ENCODE results near the gene LANCL2.

The LANCL2 gene, protein sequence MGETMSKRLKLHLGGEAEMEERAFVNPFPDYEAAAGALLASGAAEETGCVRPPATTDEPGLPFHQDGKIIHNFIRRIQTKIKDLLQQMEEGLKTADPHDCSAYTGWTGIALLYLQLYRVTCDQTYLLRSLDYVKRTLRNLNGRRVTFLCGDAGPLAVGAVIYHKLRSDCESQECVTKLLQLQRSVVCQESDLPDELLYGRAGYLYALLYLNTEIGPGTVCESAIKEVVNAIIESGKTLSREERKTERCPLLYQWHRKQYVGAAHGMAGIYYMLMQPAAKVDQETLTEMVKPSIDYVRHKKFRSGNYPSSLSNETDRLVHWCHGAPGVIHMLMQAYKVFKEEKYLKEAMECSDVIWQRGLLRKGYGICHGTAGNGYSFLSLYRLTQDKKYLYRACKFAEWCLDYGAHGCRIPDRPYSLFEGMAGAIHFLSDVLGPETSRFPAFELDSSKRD

DNA sequence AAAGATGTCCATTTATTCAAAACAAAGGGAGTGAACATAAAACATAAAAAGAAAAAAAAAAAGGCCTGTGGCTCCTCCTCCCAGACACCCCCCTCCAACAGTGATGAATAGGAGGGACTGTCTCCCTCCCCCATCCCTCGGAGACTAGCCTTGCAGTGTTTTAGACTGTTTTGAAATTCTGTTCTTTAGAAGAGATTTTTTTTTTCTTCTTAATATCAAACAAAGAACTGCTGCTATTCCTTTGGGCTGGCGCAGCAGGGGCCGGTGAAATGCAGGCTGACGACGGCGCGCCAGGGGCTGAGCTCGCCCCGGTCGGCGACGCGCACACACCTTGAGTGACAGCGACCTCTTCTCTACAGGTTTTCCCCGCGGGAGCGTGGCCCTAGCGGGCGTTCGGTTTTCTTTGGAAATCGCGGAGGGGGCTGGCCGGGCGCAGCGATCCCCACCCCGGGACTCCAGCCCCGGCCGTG is at the start of gene LANCL2:
TSS of gene LANCL2 (plus strand) at position 133 of the 470 bp plus-strand sequence. CDS start 689 bp downstream, outside the sequence.
- no peaks in the 10 kb centered on the region for H3K27me3 ChIP-seq (ENCODE audit: control insufficient read depth, insufficient read depth, low read length)
- no peaks in the 10 kb centered on the region for H3K36me3 ChIP-seq (ENCODE audit: control insufficient read depth, insufficient read depth, low read length)
- no peaks in the 10 kb centered on the region for H3K9me3 ChIP-seq (ENCODE audit: control insufficient read depth, insufficient read depth, low read length)
- peak within 1 kb of the TSS; percentile 99 for H3K9ac ChIP-seq (ENCODE audit: low read depth, low read length)
- peak within 1 kb of the TSS; percentile 99 for H3K4me3 ChIP-seq (ENCODE audit: low read depth, low read length)
- H3K4me1 ChIP-seq (ENCODE audit: control insufficient read depth, insufficient read depth, low read length): peaks cover 2% of the 10 kb centered on the region

DNA sequence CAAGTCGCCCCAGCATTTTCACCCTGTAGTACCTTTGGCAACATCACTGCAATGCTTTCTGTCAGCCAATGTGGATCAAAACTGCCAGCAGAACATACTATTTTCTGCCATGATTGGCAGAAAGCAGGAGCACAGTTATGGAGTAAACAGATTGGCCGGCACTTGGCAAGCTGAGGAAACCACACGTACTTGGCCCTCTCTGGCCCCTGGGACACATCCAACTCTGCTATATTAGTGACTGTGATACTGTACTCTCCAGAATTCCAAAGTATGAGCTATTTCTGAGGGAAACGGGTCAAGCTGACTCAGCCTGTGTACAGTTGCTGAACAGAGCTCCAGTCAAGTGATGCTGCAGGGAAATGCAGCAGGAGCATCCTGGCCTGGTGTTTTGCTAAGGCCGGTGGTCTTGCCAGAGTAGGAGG is 39.8 kb upstream of the LANCL2 start:
- Histone ChIP-seq H3K9me3 (ENCODE audit: control insufficient read depth, insufficient read depth, low read length) (no peaks in the 10 kb centered on the region), H3K4me3 (ENCODE audit: low read depth, low read length) (no peak overlapping the region), H3K9ac (ENCODE audit: low read depth, low read length) (no peak overlapping the region), H3K4me1 (ENCODE audit: control insufficient read depth, insufficient read depth, low read length) (no peaks in the 10 kb centered on the region), H3K36me3 (ENCODE audit: control insufficient read depth, insufficient read depth, low read length) (no peaks in the 10 kb centered on the region), H3K27me3 (ENCODE audit: control insufficient read depth, insufficient read depth, low read length) (no peaks in the 10 kb centered on the region)

DNA sequence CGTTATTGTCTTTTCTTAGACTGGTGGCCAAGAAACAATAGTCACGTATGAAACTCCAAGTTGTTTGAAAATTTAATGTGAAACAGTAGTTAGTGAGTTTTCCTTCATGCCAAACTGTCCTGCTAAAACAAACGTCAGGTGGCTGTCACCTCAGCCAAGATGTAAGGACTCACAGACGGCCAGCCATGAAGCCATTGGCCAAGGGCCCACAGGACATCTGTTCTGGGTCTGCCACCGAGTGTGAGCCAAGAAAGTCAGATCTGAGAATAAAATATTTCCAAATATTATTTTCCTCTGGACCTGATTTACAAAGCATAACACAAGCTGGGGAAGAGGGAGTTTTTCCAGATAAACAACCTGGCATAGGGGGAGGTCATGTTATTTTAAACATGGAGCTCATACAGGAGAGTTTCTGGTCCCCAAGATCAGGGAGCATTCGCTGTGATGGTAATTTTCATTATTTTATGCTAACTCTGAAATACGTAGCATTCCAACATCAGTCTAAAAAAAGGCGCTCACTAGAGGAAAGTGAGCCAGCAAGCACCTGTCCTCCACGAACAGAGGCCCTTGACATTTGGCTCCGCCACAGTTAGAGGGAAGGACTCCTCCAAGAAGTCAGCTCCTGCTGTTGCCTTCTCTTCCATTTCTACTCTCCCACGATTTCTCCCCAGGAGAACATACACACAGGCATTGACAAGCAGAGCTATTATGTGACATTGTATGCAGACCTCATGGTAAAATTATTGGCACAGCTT is 38.9 kb upstream of the LANCL2 start:
- no peaks in the 10 kb centered on the region for H3K4me1 ChIP-seq (ENCODE audit: control insufficient read depth, insufficient read depth, low read length)
- H3K9me3 ChIP-seq (ENCODE audit: control insufficient read depth, insufficient read depth, low read length): no peaks in the 10 kb centered on the region
- no peaks in the 10 kb centered on the region for H3K36me3 ChIP-seq (ENCODE audit: control insufficient read depth, insufficient read depth, low read length)
- H3K27me3 ChIP-seq (ENCODE audit: control insufficient read depth, insufficient read depth, low read length): no peaks in the 10 kb centered on the region
- no peak overlapping the region for H3K9ac ChIP-seq (ENCODE audit: low read depth, low read length)
- no peak overlapping the region for H3K4me3 ChIP-seq (ENCODE audit: low read depth, low read length)

DNA sequence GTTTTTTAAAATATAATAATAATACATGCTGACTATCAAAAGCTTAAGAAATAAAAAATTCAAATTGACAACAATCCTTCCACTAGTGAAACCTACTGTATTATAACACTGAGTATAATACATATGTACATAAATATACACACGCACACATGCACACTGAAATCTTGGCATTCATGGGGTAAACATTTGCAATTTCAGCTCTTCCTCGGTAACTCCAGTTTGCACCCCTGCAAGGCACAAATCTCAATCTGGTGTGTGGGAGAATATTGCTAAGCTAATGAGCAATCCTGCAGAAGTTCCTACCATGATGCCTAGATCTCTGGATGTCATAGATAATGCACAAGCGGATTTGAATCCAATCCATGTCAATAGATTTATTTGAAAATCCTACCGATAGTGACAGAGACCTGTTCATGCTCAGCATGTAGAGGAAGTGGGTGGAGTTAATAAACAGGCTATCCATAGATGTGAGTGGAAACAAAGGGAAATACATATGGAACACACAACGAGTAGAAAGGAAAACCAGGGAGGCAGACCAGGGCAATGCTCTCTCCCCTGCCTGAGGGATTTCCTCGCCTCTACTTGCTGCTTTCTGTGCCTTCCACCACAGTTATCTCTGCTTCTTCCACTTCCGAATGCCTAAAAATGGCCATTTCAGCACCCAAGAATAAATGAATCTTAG is 38.1 kb upstream of the LANCL2 start:
- no peaks in the 10 kb centered on the region for H3K9me3 ChIP-seq (ENCODE audit: control insufficient read depth, insufficient read depth, low read length)
- no peaks in the 10 kb centered on the region for H3K27me3 ChIP-seq (ENCODE audit: control insufficient read depth, insufficient read depth, low read length)
- no peaks in the 10 kb centered on the region for H3K36me3 ChIP-seq (ENCODE audit: control insufficient read depth, insufficient read depth, low read length)
- H3K4me1 ChIP-seq (ENCODE audit: control insufficient read depth, insufficient read depth, low read length): no peaks in the 10 kb centered on the region
- no peak overlapping the region for H3K4me3 ChIP-seq (ENCODE audit: low read depth, low read length)
- no peak overlapping the region for H3K9ac ChIP-seq (ENCODE audit: low read depth, low read length)

DNA sequence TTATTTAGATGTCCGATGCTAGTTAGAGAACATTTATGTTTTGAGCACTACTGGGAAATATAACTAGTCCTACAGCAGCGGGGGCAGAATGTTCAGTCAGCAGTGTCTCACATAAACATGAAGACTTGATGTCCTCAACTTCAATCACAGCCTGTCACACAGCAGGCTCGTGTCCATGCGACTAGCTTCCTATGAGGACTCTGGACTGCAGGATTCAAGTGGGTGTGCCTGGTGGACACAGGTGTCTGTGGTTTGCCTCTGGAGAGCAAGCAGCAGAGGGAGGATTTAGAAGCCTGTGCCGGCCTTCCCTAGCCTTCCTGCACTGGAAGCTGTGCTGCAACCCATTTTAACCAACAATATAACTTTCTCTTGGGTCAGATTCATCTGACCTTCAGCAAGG is 30.0 kb upstream of the LANCL2 start:
- H3K9ac ChIP-seq (ENCODE audit: low read depth, low read length): no peak overlapping the region
- no peaks in the 10 kb centered on the region for H3K9me3 ChIP-seq (ENCODE audit: control insufficient read depth, insufficient read depth, low read length)
- no peak overlapping the region for H3K4me3 ChIP-seq (ENCODE audit: low read depth, low read length)
- H3K27me3 ChIP-seq (ENCODE audit: control insufficient read depth, insufficient read depth, low read length): no peaks in the 10 kb centered on the region
- no peaks in the 10 kb centered on the region for H3K36me3 ChIP-seq (ENCODE audit: control insufficient read depth, insufficient read depth, low read length)
- peaks cover 6% of the 10 kb centered on the region for H3K4me1 ChIP-seq (ENCODE audit: control insufficient read depth, insufficient read depth, low read length)

DNA sequence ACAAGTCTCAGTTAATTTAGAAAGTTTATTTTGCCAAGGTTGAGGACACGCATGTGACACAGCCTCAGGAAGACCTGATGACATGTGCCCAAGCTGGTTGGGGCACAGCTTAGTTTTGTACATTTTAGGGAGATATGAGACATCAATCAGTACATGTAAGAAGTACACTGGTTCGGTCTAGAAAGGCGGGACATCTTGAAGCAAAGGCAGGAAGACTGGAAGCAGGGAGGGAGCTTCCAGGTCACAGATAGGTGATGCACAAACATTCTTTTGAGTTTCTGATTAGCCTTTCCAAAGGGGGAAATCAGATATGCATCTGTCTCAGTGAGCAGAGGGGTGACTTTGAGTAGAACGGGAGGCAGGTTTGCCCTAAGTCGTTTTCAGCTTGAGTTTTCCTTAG is 29.4 kb upstream of the LANCL2 start:
- Histone ChIP-seq H3K4me3 (ENCODE audit: low read depth, low read length) (no peak overlapping the region), H3K27me3 (ENCODE audit: control insufficient read depth, insufficient read depth, low read length) (no peaks in the 10 kb centered on the region), H3K9me3 (ENCODE audit: control insufficient read depth, insufficient read depth, low read length) (no peaks in the 10 kb centered on the region), H3K9ac (ENCODE audit: low read depth, low read length) (no peak overlapping the region), H3K4me1 (ENCODE audit: control insufficient read depth, insufficient read depth, low read length) (peaks cover 6% of the 10 kb centered on the region), H3K36me3 (ENCODE audit: control insufficient read depth, insufficient read depth, low read length) (no peaks in the 10 kb centered on the region)

DNA sequence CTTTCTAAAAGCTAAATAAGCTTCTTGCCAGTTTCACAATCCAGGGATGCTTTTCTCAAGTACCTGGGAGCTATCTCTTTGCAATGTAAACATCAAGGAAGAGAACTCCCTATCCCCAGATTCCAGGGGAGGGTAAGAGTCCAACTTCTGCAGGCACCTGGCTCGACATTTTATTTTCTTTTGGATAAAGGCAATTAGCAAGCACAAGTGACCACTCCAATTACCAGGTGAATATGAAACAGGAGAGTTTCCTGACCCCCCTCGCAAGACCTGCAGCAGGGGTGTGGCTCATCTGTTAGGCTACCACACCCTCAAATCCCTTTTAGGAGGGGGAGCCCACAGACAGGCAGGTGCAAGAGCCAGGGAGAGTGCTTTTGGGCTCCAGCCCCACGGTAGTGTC is 28.6 kb upstream of the LANCL2 start:
- no peaks in the 10 kb centered on the region for H3K9me3 ChIP-seq (ENCODE audit: control insufficient read depth, insufficient read depth, low read length)
- no peaks in the 10 kb centered on the region for H3K27me3 ChIP-seq (ENCODE audit: control insufficient read depth, insufficient read depth, low read length)
- peaks cover 6% of the 10 kb centered on the region for H3K4me1 ChIP-seq (ENCODE audit: control insufficient read depth, insufficient read depth, low read length)
- no peak overlapping the region for H3K4me3 ChIP-seq (ENCODE audit: low read depth, low read length)
- no peak overlapping the region for H3K9ac ChIP-seq (ENCODE audit: low read depth, low read length)
- H3K36me3 ChIP-seq (ENCODE audit: control insufficient read depth, insufficient read depth, low read length): no peaks in the 10 kb centered on the region

DNA sequence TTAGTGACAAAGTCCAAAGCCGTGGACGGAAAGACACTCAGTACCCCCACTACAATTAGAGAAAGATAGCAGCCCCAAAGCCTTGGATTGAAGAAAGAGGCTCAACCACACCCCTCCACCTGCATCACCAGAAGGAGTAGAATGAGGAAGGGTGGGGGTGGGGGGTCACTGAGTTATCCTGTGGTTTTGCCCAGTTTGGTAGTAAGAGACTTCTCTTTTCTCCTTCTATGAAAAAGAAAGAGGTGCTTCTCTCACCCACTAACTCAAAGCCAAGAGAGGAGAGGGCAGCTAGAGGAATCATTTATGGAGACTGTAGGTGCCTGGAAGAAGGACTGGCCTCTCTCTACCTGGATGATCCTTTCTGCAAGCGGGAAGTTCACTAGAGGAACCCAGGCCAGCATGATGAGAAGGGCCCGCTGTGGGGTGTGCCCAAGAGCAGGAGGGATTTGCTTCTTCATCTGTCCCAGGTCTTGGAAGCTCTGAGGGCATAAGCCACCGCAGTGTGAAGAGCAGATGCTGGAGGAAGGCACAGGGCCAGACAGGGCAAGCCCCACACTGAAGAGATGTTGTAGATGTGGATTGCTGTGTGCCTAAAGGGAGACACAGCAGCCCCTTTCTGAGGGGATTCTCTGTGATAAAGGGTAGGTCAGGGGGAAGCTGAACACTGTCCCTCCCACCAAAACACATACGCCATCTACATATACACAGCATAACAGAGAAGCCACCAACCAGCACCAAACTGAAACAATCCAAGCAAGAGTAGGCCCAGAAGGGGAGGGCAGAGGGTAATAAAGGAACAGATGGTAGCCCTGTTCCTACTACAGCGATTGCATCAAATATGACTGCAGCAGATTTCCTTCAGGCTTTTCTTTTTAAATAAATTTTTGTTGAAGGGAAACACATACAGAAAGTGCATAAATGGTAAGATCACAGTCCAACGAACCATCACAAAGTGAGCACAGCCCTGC is 25.8 kb upstream of the LANCL2 start:
- Histone ChIP-seq H3K27me3 (ENCODE audit: control insufficient read depth, insufficient read depth, low read length) (no peaks in the 10 kb centered on the region), H3K4me1 (ENCODE audit: control insufficient read depth, insufficient read depth, low read length) (peaks cover 6% of the 10 kb centered on the region), H3K4me3 (ENCODE audit: low read depth, low read length) (no peak overlapping the region), H3K9me3 (ENCODE audit: control insufficient read depth, insufficient read depth, low read length) (no peaks in the 10 kb centered on the region), H3K36me3 (ENCODE audit: control insufficient read depth, insufficient read depth, low read length) (no peaks in the 10 kb centered on the region), H3K9ac (ENCODE audit: low read depth, low read length) (no peak overlapping the region)

DNA sequence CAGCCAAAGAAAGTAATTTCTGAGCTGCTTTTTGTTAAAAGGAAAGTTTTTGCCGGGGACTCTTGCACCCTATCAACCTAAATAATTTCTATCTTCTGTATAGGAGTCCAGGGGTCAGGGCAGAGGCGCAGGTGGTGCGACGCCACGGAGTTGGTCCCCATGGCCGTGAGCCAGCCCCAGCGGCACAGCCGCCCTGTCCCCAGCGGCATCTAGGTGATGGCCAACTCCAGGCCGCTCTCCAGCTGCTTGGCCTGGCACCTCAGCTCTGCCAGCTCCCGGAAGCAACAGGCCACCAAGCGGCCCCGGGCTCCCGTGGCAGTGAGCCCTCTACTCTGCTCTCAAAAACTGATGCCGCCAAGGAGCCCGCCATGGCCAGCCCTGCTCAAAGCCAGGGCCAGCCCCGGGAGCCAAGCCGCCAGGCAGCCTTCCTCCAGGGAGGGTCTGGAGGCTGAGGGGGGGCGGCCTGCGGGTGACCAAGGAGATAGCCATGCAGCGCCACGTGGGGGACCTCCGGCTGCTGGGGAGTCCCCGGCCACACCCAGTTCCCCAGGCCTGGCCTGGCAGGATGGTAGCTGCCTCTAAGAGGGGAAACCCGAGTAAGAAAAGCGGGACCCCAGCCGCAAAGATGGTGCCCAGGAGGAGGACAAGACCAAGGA is 22.8 kb upstream of the LANCL2 start:
- Histone ChIP-seq H3K36me3 (ENCODE audit: control insufficient read depth, insufficient read depth, low read length) (no peaks in the 10 kb centered on the region), H3K27me3 (ENCODE audit: control insufficient read depth, insufficient read depth, low read length) (no peaks in the 10 kb centered on the region), H3K4me1 (ENCODE audit: control insufficient read depth, insufficient read depth, low read length) (no peaks in the 10 kb centered on the region), H3K4me3 (ENCODE audit: low read depth, low read length) (no peak overlapping the region), H3K9ac (ENCODE audit: low read depth, low read length) (no peak overlapping the region), H3K9me3 (ENCODE audit: control insufficient read depth, insufficient read depth, low read length) (no peaks in the 10 kb centered on the region)

DNA sequence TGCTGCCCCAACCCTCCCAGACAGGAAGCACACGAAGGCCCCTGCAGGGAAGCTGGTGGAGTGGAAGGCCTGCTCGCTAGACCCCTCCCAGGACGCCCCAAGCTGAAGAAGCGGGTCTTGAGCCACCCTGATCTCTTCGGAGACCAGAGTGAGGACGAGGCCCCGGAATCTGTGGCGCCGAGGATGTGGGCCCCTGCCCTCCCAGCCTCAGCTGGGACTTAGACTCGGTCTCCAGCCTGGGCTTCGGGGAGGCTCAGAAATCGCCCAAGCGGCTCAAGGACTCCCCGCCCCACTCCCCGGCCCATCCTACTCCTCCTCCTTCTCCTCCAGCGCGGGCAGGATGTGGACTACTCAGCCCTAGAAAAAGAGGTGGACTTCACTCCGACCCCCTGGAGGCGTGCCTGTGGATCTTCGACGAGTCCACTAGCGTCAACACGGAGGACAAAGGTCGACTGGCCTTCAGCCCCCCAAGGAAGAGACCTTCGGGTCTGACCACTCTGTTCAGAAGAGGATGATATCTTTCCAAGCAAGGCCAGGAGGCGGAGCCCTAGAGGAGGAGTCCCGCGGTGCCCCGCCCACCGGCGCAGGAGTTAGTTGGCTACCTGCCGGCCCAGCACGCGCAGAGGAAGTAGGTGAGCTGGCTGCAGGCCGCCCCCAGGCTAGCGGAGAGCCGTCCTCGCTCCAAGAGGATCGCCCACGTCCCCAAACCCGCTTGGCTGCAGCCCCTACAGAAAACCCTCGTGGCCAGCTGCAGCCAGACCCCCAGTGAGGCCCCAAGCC is 21.9 kb upstream of the LANCL2 start:
- no peaks in the 10 kb centered on the region for H3K36me3 ChIP-seq (ENCODE audit: control insufficient read depth, insufficient read depth, low read length)
- no peaks in the 10 kb centered on the region for H3K9me3 ChIP-seq (ENCODE audit: control insufficient read depth, insufficient read depth, low read length)
- H3K9ac ChIP-seq (ENCODE audit: low read depth, low read length): no peak overlapping the region
- no peak overlapping the region for H3K4me3 ChIP-seq (ENCODE audit: low read depth, low read length)
- H3K27me3 ChIP-seq (ENCODE audit: control insufficient read depth, insufficient read depth, low read length): no peaks in the 10 kb centered on the region
- no peaks in the 10 kb centered on the region for H3K4me1 ChIP-seq (ENCODE audit: control insufficient read depth, insufficient read depth, low read length)
